ENCODE measurements around the gene HOXA3. TPM values are rescaled to one million over a fixed set of nuclear protein-coding genes. Genes with fewer than 3 reads are reported as not detected.

Gene HOXA3
- total RNA-seq, 1 experiment from 2014 or later = not detected

- no peaks in the 10 kb centered on the region; the same call in 1 of the 2 replicates for H3K36me3 Mint-ChIP-seq
- no peak overlapping the region for H3K27ac Mint-ChIP-seq
- DNase-seq (ENCODE audit: low spot score) (peak; percentile 72), ATAC-seq (peak; percentile 14)
- peaks cover 95% of the 10 kb centered on the region for H3K27me3 Mint-ChIP-seq (ENCODE audit: low read depth)
- H3K9me3 Mint-ChIP-seq = no peaks in the 10 kb centered on the region
- CTCF ChIA-PET = interaction anchor here (1.0 to 1.4 kb wide), 4 partner anchors 9 to 50 kb away, joined by 3 to 4 read pairs (median 4); partner anchors contain the start of gene HOXA1
- peaks cover 26% of the 10 kb centered on the region for H3K4me1 Mint-ChIP-seq
- TF ChIP-seq ZBTB21 (CRISPR knock-in tag; IDR thresholded peaks at IDR 0.05; ENCODE audit: borderline replicate concordance) (no peak), MLX (CRISPR knock-in tag; IDR thresholded peaks at IDR 0.05) (no peak), USF1 (CRISPR knock-in tag; IDR thresholded peaks at IDR 0.05) (peak; percentile 91), USF2 (CRISPR knock-in tag; IDR thresholded peaks at IDR 0.05) (peak; percentile 93), NFYB (CRISPR knock-in tag; conservative IDR thresholded peaks at IDR 0.05; ENCODE audit: low read depth) (peak; percentile 80), NR2C2 (CRISPR knock-in tag; IDR thresholded peaks at IDR 0.05) (no peak), RORB (CRISPR knock-in tag; IDR thresholded peaks at IDR 0.05) (no peak), PRDM15 (CRISPR knock-in tag; IDR thresholded peaks at IDR 0.05) (no peak), ZNF512 (CRISPR knock-in tag; IDR thresholded peaks at IDR 0.05; ENCODE audit: borderline replicate concordance) (no peak)
- POLR2A ChIA-PET = no interaction called here
- peak overlapping the region; percentile 55 for H3K4me3 Mint-ChIP-seq
Observed at GRCh38 chr7:27110186-27111031, 42.0 kb downstream of the HOXA3 start.

GRCh38 chr7:27109466-27110185 lies 42.8 kb downstream of the HOXA3 start:
- Mint-ChIP-seq H3K4me3 (peak overlapping the region; percentile 54), H3K9me3 (no peaks in the 10 kb centered on the region), H3K4me1 (peaks cover 26% of the 10 kb centered on the region), H3K27me3 (ENCODE audit: low read depth) (peaks cover 95% of the 10 kb centered on the region), H3K27ac (no peak overlapping the region), H3K36me3 (no peaks in the 10 kb centered on the region; the same call in 1 of the 2 replicates)
- ATAC-seq = no peak
- TF ChIP-seq EMX1 (CRISPR knock-in tag; IDR thresholded peaks at IDR 0.05) = no peak
- ChIA-PET CTCF (interaction anchor here (1.0 to 1.9 kb wide), 6 partner anchors 11 to 266 kb away, joined by 3 to 4 read pairs (median 4); partner anchors contain the start of gene HOXA1), POLR2A (interaction anchor here (0.8 kb wide), 1 partner anchor 7 kb away, joined by 3 read pairs; no protein-coding TSS in a partner anchor)
- no peak for DNase-seq (ENCODE audit: low spot score)

Measured in WTC11 (cell line).